H9 (cell line): ENCODE results near the gene SNX27. TPM values are rescaled to one million over a fixed set of nuclear protein-coding genes. Genes with fewer than 3 reads are reported as not detected.

ENCODE experiments used
- DNase-seq: peaks from one replicate; pipeline ENCODE4 v3.0.0-alpha.2; 2017
- H2AFZ ChIP-seq: one replicate; pipeline ENCODE4 v1.6.1; 2013; ENCODE audit warnings: mild to moderate bottlenecking, low read length, control low read depth, moderate library complexity
- H2AK5ac ChIP-seq: 2 replicates; pipeline ENCODE4 v1.6.1; 2013; ENCODE audit warnings: low read length, control low read depth, mixed read lengths; ENCODE audit not compliant: insufficient read length
- H2BK120ac ChIP-seq: one replicate; pipeline ENCODE4 v1.6.1; 2013; ENCODE audit warnings: low read depth, mild to moderate bottlenecking, low read length, control low read depth, inconsistent platforms; ENCODE audit not compliant: poor library complexity, severe bottlenecking
- H2BK12ac ChIP-seq: 2 replicates; pipeline ENCODE4 v1.6.1; 2013; ENCODE audit warnings: low read length, control low read depth, mixed read lengths, low read depth; ENCODE audit not compliant: insufficient read length
- H2BK15ac ChIP-seq: 2 replicates; pipeline ENCODE4 v1.6.1; 2013; ENCODE audit warnings: low read depth, low read length, control low read depth
- H2BK20ac ChIP-seq: one replicate; pipeline ENCODE4 v1.6.1; 2013; ENCODE audit warnings: low read depth, mild to moderate bottlenecking, low read length, control low read depth, inconsistent platforms; ENCODE audit not compliant: poor library complexity, severe bottlenecking
- H2BK5ac ChIP-seq: 2 replicates; pipeline ENCODE4 v1.6.1; 2013; ENCODE audit warnings: low read length, control low read depth, mixed read lengths; ENCODE audit not compliant: insufficient read length
- H3K14ac ChIP-seq: 2 replicates; pipeline ENCODE4 v1.6.1; 2013; ENCODE audit warnings: low read length, control low read depth; ENCODE audit not compliant: insufficient read depth
- H3K18ac ChIP-seq: 2 replicates; pipeline ENCODE4 v1.6.1; 2013; ENCODE audit warnings: low read depth, mild to moderate bottlenecking, mixed read lengths, low read length, control low read depth; ENCODE audit not compliant: insufficient read length
- H3K23ac ChIP-seq: 2 replicates; pipeline ENCODE4 v1.6.1; 2013; ENCODE audit warnings: low read length, control low read depth, mixed read lengths, low read depth; ENCODE audit not compliant: insufficient read length
- H3K23me2 ChIP-seq: 2 replicates; pipeline ENCODE4 v1.6.1; 2013; ENCODE audit warnings: low read depth, mild to moderate bottlenecking, mixed read lengths, low read length, control low read depth; ENCODE audit not compliant: insufficient read length, poor library complexity, severe bottlenecking
- H3K27ac ChIP-seq: 2 replicates; pipeline ENCODE4 v1.5.1; 2013; ENCODE audit warnings: low read length, control low read depth, mixed read lengths, low read depth; ENCODE audit not compliant: insufficient read length
- H3K27me3 ChIP-seq: 2 replicates; pipeline ENCODE4 v1.6.1; 2013; ENCODE audit warnings: low read length, control low read depth, inconsistent platforms; ENCODE audit not compliant: insufficient read depth
- H3K4ac ChIP-seq: 2 replicates; pipeline ENCODE4 v1.6.1; 2013; ENCODE audit warnings: low read depth, mild to moderate bottlenecking, control low read depth, inconsistent platforms, low read length, moderate library complexity
- H3K4me1 ChIP-seq: 2 replicates; pipeline ENCODE4 v1.6.1; 2013; ENCODE audit warnings: low read length, control low read depth, inconsistent platforms; ENCODE audit not compliant: insufficient read depth
- H3K4me2 ChIP-seq: 2 replicates; pipeline ENCODE4 v1.6.1; 2013; ENCODE audit warnings: low read length, control low read depth, mixed read lengths; ENCODE audit not compliant: insufficient read length, insufficient read depth
- H3K56ac ChIP-seq: 2 replicates; pipeline ENCODE4 v1.6.1; 2013; ENCODE audit warnings: low read depth, mild to moderate bottlenecking, mixed read lengths, low read length, control low read depth; ENCODE audit not compliant: insufficient read length
- H3K79me1 ChIP-seq: 2 replicates; pipeline ENCODE4 v1.6.1; 2013; ENCODE audit warnings: low read depth, mild to moderate bottlenecking, moderate library complexity, low read length, control low read depth, inconsistent platforms; ENCODE audit not compliant: insufficient read depth, poor library complexity, severe bottlenecking
- H3K79me2 ChIP-seq: 2 replicates; pipeline ENCODE4 v1.6.1; 2013; ENCODE audit warnings: low read length, control low read depth, inconsistent platforms; ENCODE audit not compliant: insufficient read depth
- H3K9ac ChIP-seq: 2 replicates; pipeline ENCODE4 v1.6.1; 2013; ENCODE audit warnings: low read length, control low read depth, mixed read lengths; ENCODE audit not compliant: insufficient read length; ENCODE audit errors: extremely low read depth
- H3K9me3 ChIP-seq: one replicate; pipeline ENCODE4 v1.6.1; 2013; ENCODE audit warnings: low read depth, low read length, inconsistent platforms; ENCODE audit not compliant: control insufficient read depth
- H3T11ph ChIP-seq: one replicate; pipeline ENCODE4 v1.6.1; 2013; ENCODE audit warnings: mild to moderate bottlenecking, low read length, control low read depth, inconsistent platforms
- H4K20me1 ChIP-seq: one replicate; pipeline ENCODE4 v1.6.1; 2013; ENCODE audit not compliant: control insufficient read depth, insufficient read length, insufficient read depth
- H4K5ac ChIP-seq: 2 replicates; pipeline ENCODE4 v1.6.1; 2013; ENCODE audit warnings: low read depth, mild to moderate bottlenecking, mixed read lengths, low read length, control low read depth; ENCODE audit not compliant: insufficient read length
- H4K8ac ChIP-seq: replicated peaks from 2 replicates; pipeline ENCODE4 v1.6.1; 2013; ENCODE audit warnings: low read length, control low read depth, mixed read lengths, low read depth; ENCODE audit not compliant: insufficient read length
- H4K91ac ChIP-seq: 2 replicates; pipeline ENCODE4 v1.6.1; 2013; ENCODE audit warnings: low read depth, mild to moderate bottlenecking, moderate library complexity, mixed read lengths, low read length, control low read depth; ENCODE audit not compliant: insufficient read length
- H3K27ac Mint-ChIP-seq, 3 experiments: 2 replicates in 2 of 3; 3 replicates in 1 of 3; pipeline ENCODE4 v1.8.0; 2020 to 2021; ENCODE audit warnings: mixed read lengths in 3 of 3, mild to moderate bottlenecking in 1 of 3, moderate library complexity in 1 of 3
- H3K27me3 Mint-ChIP-seq: 2 replicates; pipeline ENCODE4 v1.8.0; 2021; ENCODE audit warnings: low read depth, mild to moderate bottlenecking, moderate library complexity, mixed read lengths
- H3K36me3 Mint-ChIP-seq, 3 experiments: 2 replicates in 2 of 3; 3 replicates in 1 of 3; pipeline ENCODE4 v1.8.0; 2020 to 2021; ENCODE audit warnings: low read depth in 3 of 3, mixed read lengths in 3 of 3; ENCODE audit not compliant: insufficient read depth in 1 of 3
- H3K4me1 Mint-ChIP-seq, 2 experiments: 2 replicates each; pipeline ENCODE4 v1.8.0; 2020; ENCODE audit warnings: mixed read lengths in 2 of 2
- H3K4me3 Mint-ChIP-seq, 2 experiments: 2 replicates in 1 of 2; 3 replicates in 1 of 2; pipeline ENCODE4 v1.8.0; 2020 to 2021; ENCODE audit warnings: mild to moderate bottlenecking in 2 of 2, mixed read lengths in 2 of 2, moderate library complexity in 1 of 2
- H3K9me3 Mint-ChIP-seq, 2 experiments: 2 replicates in 1 of 2; 3 replicates in 1 of 2; pipeline ENCODE4 v1.8.0; 2020; ENCODE audit warnings: mild to moderate bottlenecking in 2 of 2, mixed read lengths in 2 of 2, moderate library complexity in 1 of 2
- CTCF ChIP-seq: fragments of 200-600 bp; sonication (generic); conservative IDR thresholded peaks from 3 replicates; pipeline ENCODE4 v1.8.0; 2021; ENCODE audit warnings: antibody characterized with exemption, mild to moderate bottlenecking
- WGBS: extraction: QIAGEN DNeasy Blood & Tissue Kit; methylation state at CpG from one replicate; pipeline ENCODE4 v1.1.7; 2013; ENCODE audit warnings: missing lambda C conversion rate, low lambda C conversion rate, mixed read lengths; ENCODE audit not compliant: insufficient read length; ENCODE audit errors: extremely low coverage; 5-methylcytosine and 5-hydroxymethylcytosine counted together
- total RNA-seq: library from RNA; stranded (reverse); gene quantifications from 2 replicates; pipeline ENCODE4 v1.2.1, GENCODE V29; 2021

SNX27 gene
- total RNA-seq, 1 experiment from 2014 or later = 48.9 TPM

- Histone ChIP-seq H4K20me1 (no peaks in the 10 kb centered on the region), H3T11ph (no peak overlapping the region), H2BK5ac (no peak overlapping the region), H3K79me1 (no peaks in the 10 kb centered on the region), H3K4me1 (0 out of 2 replicates have a peak, but pooled peaks cover 4% of the 10 kb centered on the region), H3K79me2 (no peaks in the 10 kb centered on the region), H4K5ac (no peak overlapping the region), H3K56ac (no peak overlapping the region), H3K27me3 (no peaks in the 10 kb centered on the region; the same call in 1 of the 2 replicates), H3K27ac (no peak overlapping the region), H3K9me3 (no peaks in the 10 kb centered on the region), H3K23me2 (peaks cover 10% of the 10 kb centered on the region), H3K23ac (no peak overlapping the region), H2BK15ac (no peak overlapping the region), H4K8ac (no peak overlapping the region), H4K91ac (no peak overlapping the region), H2BK12ac (no peak overlapping the region), H3K14ac (no peak overlapping the region), H3K9ac (no peak overlapping the region), H3K18ac (no peak overlapping the region), H2BK20ac (no peak overlapping the region), H3K4me2 (no peak overlapping the region), H2BK120ac (no peak overlapping the region), H2AFZ (no peak overlapping the region), H3K4ac (no peak overlapping the region), H2AK5ac (no peak overlapping the region)
- H3K9me3 Mint-ChIP-seq = no peaks in the 10 kb centered on the region
- no peak for TF ChIP-seq CTCF
- no CpG with 5 or more reads among the region's 10 CpGs for WGBS
- peaks cover 31 to 39% of the 10 kb centered on the region in 2 experiments for H3K4me1 Mint-ChIP-seq
- H3K36me3 Mint-ChIP-seq = no peaks in the 10 kb centered on the region
- H3K4me3 Mint-ChIP-seq = no peak overlapping the region
- DNase-seq = no peak
- peaks cover 9% of the 10 kb centered on the region for H3K27me3 Mint-ChIP-seq
- no peak overlapping the region for H3K27ac Mint-ChIP-seq
Observed at GRCh38 chr1:151711951-151712350, 100.1 kb downstream of the SNX27 start.
